GM19468 (cell line): Measurements from ENCODE around the gene ETS1.

ENCODE experiments used
- ATAC-seq: cut with Tn5 transposase; IDR thresholded peaks from one replicate; pipeline ENCODE4 v1.9.1; 2021; ENCODE audit warnings: mild to moderate bottlenecking, moderate library complexity, moderate number of reproducible peaks; ENCODE audit not compliant: unreplicated experiment; ENCODE audit errors: extremely low read depth

ETS1 gene

GRCh38 chr11:128419012-128419767 lies 168.2 kb downstream of the ETS1 start:
- ATAC-seq, result no peak

DNA sequence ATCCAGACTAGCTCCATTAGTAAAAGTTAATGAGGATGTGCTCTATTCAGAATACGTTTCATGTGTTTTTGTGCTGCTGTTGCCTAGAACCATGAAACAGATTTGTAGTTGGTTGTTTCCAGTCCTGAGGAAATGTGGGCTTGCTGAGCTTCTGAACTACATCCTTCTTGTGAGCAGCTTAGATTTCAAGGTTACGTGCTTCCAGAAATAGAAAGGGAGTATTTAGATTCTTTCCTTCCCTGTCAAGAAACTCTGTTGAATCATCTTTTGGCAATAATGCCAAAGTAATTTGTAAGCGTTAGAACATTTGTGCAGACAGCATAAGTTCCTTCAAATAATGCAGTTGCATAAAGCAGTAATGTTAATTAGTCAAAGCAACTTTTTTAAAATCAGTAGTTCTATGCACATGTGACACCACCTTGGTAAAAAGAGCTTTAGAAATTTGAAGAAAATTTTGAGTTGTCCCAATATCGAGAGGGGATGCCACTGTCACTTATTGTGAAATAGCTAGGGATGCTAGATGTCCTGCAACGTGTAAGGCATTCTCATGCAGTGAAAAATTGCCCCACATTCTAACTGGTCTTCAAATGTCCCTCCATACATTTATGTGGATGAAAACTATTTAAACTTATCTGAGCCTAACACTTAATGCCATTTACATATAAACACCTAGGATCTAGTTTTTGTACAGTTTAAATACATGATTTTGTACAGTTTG lies 169.6 kb downstream of the ETS1 start:
- ATAC-seq, result no peak

DNA sequence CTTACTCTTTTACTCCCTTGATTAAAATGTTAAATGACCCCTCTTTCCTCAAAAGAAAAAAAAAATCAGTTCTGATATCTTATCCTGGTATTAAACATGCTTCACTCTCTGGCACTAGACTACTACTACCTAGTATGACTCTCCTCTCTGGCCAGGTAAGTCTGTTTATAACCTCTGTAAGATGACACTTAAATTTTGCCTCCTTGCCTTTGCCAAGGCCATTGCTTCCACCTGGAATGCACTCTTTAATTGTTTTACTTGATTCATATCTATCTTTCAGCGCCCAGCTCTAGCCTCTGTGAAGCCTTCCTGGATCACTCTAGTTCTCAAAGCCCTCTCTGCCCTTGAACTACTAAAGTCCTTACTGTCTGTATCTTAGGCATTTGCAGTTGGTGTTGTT lies 170.4 kb downstream of the ETS1 start:
- ATAC-seq, result no peak

DNA sequence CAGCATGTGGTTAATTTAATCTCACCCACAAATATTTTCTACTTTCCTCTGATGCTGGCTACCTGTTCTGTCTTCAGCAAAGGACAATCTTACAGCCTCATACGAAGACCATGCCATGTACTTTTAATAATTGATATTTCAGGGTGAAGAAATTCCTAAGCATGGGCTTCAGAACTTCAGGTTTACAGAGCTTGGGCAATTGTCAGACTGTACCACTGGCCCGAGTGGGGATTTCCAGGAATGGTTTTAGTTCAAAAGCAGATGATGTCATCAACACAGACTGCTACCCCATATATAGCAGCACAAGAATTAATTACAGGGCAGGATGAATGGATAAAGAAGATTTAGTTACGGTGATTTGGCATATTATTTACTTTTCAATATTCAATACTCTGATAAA lies 171.8 kb downstream of the ETS1 start:
- no peak for ATAC-seq

DNA sequence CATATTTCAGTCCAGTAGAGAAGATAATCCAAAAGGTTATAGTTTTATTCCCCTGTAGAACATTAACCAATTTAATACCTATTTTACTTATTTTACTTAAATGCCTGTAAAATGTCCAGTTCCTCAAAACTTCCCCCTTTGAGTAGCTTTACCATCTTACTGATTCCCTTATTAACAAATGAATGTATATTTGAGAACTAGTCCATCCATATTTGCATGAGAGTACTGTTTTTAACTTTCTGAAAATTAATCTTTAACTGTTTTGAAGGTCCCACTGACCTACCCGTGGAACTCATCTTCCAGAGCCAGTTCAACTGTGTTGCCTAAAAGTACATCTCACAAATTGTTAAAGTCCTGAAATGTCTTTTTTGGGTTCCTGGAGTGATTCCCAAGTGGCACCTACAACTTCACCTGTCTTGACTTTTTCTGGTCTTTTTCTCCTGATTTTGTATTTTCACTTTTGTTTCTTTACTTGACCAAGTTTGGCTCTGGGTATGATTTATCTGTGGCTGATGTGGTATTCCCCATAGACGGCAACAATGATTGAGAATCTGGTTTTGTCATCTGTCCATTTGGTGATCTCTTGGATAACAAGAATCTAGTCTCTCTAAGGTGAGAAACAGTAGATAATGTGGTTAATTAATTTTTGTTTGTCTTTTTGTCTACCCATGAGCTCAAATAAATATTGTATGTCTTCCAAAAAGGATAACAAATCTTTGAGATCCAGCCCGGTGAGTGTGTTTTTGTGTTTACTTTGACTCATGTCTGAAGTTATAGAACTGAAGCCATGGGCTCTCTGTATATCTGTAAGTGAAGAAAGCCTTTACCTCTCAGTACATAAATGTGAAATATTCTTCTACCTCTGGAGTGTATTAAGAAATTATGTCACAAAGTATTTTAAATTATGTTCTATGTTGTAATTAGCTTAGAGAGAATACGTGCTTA lies 174.2 kb downstream of the ETS1 start:
- peak; percentile 79 for ATAC-seq

- no peak for ATAC-seq
These were observed 175.5 kb downstream of the ETS1 start for GRCh38 chr11:128411812-128412211.

DNA sequence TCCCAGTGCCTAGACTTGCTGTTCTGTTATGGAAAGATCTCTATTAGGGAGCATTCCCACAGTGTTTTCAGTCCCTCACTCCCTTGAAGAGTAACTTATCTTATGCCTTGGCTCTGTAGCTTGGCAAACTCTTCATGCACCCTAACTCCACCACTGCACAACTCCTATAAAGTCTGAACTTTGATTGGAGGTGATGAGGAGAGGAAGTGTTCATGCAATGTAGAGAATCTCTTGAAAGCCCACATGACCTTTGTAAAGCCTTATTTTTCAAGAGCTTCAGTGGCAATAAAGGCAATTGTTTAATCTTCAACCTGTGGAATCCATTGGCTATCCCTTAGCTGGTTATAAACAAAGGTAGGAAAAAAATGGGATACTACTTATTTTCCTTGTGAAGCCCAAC lies 176.2 kb downstream of the ETS1 start:
- ATAC-seq, result no peak

DNA sequence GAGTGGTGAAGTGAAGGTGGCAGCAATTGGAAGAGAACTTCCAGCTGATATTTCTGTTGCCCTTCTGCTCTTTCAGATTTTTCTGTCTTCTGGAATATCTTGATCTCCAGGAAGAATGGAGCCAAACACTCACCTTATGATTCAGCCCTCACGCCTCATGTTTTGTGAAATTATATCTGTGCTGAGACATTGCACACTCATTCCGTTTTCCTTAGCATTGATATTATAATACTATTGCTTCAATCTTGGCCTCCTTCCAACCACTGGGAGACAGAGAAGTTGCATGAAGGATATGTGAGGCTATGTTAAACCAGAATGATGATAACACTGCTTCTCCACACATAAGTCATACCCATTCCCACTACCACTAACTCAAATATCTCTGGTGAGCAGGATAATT lies 177.9 kb downstream of the ETS1 start:
- ATAC-seq, result no peak
